Measurements from ENCODE around the gene SAPCD1.
A peak's percentile ranks its signal among the peaks of the same experiment; 100 is the strongest.

Gene SAPCD1

DNA sequence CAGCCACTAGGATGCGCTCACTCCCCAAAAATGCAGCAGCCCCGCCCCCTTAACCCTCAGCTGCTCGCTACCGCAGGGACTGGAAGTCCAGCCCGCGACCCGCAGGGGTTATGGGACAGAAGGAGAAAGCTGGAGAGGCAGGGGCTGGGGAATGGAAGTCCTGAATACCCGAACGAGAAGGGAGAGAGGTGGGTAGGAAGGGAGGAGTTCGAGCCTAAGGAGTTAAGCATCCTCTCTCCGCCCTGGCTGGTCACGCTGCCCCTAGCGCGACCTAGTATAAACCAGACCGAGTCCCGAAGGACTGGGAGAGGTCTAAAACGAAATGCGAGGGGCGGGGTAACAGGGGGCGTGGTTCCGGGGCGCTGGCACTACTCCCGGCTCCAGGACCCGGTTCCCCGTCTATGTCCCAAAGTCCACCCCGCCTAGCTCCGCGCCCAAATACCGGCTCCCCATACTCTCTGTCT lies 32.9 kb upstream of the SAPCD1 start:
- DNase-seq (ENCODE audit: low spot score), result peak; percentile 81

DNA sequence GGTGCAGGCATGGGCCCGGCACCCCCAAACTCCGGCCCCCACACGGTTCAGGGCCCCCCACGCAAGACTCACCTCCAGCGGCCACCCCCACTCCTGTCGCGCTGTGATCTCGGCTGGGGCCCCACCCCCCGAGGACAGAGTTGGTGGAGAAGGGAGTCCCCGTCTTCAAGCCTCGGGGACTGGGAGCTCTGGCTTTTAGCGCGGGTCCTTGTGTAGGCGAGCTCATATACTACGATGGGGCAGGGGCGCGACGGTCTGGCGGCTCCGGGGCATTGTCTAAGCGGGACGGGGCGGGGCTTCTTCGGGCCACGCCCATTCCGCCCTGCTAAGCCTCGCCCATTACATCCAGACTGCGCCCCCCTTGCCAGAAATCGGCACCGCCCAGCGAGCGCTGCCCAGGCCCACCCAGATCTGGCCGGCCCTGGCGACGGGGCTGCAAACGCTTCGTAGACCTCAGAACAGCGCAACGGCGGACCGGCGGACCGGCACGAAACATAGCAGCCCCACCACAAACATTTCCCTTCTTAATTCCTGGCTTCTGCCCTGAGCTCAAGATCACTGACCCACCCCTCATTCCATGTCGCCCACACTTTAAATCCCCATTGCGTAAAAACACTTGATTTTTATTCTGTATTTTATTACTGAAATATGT lies 32.4 kb upstream of the SAPCD1 start:
- DNase-seq (ENCODE audit: low spot score), result peak; percentile 79

DNA sequence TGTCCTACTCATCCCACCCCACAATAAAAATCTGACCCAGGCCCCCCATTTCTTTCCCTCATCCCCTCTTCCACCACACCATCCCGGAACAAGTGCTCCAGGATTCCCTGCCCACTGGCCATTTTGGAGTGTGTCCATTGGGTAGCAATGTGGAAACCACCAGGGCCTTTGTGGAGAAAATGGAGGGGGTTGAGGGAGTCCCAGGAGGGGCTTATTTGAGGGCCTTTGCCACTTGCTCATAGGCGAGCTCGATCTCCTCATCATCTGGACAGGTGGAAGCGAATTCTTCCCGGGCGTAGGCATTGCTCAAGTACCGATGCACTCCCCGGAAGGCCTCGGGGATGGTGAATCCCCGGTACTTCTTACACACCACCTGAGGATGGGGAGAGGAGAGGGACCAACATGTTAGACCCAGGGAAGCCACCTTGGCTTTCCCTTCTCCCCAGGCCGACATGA lies 31.8 kb upstream of the SAPCD1 start:
- peak; percentile 31 for DNase-seq (ENCODE audit: low spot score)

DNA sequence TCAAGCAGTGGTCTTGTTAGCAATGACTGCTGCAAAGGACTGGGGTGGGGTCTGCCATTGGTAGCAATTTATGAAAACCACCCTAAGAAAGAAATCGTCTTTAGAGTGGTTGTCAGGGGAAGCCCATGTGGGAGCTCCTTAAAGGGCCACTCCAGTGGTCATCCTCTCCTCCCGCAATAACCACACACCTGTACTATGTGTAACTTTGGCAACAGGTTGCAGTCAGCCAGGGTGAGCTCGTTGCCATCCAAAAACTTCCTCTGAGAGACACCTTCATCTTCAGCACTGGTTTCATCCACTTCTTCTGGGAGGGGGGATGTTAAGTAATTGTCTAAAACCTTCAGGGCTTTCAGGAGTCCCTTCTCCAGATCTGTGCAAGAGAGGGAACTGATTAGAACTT lies 30.4 kb upstream of the SAPCD1 start:
- no peak for DNase-seq (ENCODE audit: low spot score)

DNA sequence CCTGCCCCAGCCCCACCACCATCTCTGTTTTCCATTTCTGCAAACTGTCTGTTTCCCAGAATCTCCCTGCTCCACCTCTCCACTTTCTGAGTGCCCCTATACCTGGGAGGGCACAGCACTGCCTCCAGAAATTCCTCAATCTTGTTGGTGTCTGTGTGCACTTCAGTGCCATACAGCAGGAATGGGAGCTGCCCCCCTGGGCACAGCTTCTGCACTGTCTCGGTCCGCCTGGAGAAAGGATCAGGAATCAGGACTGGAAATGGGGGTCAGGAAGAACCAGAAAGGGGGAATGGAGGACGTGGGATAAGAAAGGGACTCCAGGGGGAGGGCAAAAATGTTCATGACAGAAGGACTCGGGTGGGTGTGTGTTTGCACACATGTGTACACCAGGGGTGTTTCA lies 28.7 kb upstream of the SAPCD1 start:
- no peak for DNase-seq (ENCODE audit: low spot score)

DNA sequence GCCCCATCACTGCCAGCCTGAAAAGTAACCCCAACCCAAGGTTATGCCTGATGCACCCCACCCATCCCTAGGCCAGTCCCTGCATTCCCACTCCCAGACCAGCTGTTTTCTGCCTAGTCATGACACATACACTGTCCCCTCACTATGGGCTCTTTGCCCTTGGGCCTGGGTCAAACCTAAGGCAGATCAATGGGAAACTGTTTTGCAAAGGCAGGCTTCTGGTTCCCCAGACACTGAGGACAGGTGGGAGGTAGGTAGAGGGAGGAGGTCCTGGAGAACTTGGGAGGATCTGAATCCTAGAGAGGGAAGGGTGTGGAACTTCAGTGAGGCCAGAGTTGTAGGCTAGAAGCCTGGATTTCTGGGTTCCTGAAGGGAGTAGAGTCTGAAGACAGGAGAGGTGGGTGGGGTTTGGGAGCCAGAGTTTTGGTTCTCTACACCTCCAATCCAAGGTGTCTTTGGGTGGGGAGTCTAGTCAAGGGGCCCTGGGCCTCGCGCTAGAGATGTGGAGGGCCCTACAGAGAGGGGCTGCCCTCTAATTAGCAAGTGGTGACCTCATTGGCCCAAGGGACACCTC lies 28.1 kb upstream of the SAPCD1 start:
- DNase-seq (ENCODE audit: low spot score), result no peak

DNA sequence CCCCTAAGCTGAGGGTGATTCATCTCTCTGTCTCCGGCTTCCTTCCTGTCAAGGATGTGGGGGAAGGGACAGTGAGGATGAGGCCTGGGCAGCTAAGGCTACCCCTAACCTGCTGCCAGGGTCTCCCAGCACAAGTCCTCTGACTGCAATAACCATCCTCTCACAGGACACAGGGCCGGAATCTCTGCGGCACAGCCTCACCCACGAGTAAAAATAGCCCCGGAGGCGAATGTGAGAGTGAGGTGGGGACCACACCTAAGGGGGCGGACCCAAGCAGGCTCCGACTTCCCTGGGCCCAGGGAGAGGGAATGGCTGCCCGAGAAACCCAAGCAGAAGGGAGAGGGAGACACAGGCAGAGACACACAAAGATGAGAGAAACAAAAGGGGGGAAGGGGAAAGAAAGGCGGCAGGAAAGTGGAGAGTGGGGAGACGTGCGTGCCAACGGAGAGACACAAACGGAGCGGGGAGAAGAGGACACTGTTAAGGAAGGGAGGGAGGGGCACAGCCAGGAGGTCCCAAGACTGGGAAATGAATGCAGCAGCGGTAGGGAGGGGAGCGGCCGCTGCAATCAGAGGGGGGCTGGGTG lies 27.5 kb upstream of the SAPCD1 start:
- no peak for DNase-seq (ENCODE audit: low spot score)

DNA sequence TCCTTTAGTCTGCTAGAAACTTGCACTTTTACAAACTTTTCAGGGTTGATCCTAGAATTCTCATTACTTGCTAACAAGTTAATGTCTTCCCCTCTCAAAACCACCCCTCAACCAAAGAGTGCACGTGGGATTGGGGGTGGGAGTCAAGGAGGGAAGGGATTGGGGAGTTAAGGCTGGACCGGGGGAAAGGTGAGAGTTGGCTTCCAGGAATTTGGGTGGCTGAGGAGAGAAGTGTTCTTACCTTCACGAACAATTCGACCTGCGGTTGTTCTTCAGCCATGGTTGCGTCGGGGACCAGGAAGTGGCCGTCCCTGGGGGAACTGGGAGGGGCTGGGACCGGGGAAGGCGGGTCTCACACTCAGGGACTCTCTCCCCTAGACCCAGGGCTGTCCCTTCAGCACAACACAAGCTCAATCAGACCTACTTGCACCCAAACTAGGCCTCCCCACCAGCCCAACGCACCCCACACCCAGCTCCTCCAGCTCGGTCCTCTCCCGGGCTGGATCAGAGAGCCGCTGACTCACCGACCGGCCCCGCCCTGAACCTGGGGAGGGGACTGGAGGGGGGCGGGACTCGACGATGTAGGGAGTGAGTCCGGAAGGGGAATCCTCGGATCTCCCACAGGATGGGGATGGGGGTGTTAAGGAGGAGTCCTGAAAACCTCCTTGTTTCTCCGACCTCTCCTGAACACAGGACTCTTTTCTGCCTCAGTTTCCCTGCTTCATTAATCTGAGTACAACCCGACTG lies 26.3 kb upstream of the SAPCD1 start, which contains the start of gene CLIC1:
TSS of gene CLIC1 (minus strand) at position 510 of the 747 bp plus-strand sequence. CDS start at position 280, 230 bp downstream.
- DNase-seq (ENCODE audit: low spot score), result peak; percentile 65

DNA sequence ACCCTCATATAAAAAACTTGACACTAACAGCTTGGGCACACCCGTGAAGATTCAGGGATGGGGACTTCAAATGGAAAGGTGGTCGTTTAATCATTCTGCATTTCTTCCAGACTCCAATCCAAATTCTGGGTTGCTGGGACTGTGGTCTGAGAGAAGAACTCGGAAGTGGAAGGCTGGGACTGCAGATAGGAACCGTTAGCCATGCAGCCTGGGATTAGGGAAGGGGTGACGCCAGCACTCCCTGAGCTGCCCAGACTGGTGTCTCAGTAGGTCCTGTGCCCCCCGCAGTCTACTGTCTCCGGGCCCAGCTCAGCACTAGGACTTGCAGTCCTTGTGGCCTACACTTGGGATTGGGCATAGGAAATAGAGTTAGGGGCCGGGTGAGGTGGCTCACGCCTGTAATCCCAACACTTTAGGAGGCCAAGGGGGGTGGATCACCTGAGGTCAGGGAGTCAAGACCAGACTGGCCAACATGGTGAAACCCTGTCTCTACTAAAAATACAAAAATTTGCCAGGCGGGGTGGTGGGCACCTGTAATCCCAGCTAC lies 25.6 kb upstream of the SAPCD1 start:
- DNase-seq (ENCODE audit: low spot score), result no peak

DNA sequence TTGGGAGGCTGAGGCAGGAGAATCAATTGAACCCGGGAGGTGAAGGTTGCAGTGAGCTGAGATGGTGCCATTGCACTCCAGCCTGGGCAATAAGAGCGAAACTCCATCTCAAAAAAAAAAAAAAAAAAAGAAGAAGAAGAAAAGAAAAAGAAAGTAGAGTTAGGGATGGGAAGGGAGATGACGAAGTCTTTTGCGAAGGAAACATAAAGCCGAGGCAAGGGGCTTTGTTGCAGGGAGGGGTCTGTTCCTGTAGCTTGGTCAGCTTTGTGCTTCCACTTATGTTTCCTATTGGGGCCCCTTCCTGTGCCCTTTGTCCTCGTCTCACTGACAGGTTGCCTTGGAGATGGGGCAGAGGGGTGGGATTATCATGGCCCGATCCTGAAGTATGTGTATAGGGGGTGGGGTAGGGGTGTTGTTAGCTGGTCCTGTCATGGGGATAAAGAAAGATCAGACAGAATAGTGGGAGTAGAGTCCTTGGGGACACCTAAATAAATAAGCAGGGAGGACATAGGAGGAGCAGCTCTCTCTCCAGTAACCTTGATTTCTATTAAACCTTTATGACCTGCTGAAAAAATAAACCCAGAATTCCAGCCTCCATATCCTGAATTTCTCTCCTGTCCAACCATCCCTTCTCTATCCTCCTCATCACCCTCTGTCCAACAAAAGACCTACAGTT lies 25.0 kb upstream of the SAPCD1 start:
- peak; percentile 26 for DNase-seq (ENCODE audit: low spot score)

DNA sequence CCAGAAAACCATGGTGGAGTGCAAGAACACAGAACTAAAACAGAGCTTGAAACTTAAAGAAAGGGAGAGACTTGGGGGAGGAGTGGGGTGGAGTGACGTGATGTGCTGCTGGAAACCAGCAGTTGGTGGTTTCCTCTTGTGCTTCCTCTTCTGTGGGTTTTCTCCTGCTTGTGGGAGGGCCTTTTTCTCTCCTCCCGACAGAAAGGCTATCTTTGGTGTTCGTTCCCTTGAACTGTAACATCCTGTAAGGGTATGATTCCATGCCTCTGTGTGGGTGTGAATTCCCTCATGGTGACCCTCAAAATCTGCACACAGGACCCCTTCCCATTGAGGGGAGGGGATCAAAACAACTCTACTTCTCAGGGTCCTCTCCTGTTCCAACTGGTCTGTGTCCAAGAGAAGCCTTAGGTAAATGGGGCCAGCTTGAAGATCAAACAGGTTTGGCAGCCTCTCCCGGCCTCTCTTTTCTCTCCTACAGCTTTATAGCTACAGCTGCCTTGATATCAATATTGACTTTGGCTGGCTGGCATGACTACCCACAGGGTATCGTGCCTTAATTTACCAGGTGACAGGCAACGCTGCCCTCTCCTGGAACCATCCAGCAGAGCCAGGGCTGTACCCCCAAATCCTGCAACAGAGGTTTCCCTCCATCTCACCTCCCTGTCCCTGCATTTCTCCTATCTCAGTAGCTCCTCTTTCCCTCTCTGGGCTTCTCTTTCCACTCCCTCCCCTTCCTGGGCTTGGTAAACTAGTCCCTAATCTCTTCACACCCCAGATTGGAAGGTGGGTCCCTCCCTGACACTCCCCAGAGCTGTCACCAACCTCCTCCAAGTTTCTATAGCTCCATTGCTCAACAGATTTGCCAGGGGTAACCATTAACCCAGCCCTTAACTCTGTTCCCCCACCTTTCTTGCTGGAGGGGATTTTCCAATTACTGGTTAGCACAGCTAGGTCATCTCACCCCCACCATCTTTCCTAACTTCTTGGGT lies 24.2 kb upstream of the SAPCD1 start:
- DNase-seq (ENCODE audit: low spot score), result peak; percentile 68

DNA sequence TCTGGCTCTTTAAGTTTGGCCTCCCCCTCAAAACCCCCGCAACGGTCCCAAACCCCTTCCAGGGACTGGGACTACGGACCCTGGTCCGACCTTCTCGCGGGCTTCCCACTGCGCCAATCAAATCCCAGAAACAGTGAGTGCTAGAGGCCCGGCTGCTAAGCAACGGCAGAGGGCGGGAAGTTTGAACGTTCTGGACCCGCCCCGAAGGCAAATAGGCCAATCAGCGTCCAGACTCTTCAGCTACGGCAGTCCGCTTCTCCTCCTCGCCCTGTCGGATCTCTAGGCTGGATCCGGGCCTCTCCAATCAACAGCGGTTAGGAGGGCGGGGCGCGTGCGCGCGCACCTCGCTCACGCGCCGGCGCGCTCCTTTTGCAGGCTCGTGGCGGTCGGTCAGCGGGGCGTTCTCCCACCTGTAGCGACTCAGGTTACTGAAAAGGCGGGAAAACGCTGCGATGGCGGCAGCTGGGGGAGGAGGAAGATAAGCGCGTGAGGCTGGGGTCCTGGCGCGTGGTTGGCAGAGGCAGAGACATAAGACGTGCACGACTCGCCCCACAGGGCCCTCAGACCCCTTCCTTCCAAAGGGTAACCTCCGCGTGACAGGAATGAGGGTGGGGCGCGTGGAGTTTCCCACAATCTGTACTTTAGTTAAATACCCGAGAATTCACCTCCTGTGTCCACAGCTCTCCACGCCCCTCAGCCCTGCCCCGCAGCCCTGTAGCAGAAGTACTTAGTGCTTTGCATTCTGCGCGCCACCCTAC lies 22.6 kb upstream of the SAPCD1 start, which contains the start of gene MSH5:
TSS of gene MSH5 (plus strand) at position 367 of the 758 bp plus-strand sequence. CDS start 462 bp downstream, outside the sequence.
- peak; percentile 100 for DNase-seq (ENCODE audit: low spot score)

DNA sequence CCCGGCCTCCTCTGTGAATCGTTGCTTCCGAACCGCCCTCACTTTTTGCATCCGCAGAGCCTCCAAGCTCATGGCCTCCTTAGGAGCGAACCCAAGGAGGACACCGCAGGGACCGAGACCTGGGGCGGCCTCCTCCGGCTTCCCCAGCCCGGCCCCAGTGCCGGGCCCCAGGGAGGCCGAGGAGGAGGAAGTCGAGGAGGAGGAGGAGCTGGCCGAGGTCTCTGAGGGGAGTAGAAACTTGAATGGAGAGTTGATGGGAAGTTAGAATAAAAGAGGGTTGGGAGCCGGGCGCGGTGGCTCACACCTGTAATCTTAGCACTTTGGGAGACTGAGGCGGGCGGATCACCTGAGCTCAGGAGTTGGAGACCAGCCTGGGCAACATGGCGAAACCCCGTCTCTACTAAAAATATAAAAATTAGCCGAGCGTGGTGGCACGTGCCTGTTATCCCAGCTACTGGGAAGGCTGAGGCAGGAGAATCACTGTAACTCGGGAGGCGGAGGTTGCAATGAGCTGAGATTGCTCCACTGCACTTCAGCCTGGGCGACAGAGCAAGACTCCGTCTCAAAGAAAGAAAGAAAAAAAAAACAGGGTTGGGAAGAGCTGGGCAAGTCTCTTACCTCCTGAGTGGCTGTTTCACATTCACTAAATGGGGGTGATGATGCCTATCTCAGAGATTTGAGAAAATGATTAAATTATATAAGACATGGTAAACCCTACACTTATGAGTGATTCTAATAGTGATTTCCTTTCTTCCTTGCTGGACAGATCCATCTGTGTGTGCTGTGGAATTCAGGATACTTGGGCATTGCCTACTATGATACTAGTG lies 21.8 kb upstream of the SAPCD1 start:
- DNase-seq (ENCODE audit: low spot score), result no peak

DNA sequence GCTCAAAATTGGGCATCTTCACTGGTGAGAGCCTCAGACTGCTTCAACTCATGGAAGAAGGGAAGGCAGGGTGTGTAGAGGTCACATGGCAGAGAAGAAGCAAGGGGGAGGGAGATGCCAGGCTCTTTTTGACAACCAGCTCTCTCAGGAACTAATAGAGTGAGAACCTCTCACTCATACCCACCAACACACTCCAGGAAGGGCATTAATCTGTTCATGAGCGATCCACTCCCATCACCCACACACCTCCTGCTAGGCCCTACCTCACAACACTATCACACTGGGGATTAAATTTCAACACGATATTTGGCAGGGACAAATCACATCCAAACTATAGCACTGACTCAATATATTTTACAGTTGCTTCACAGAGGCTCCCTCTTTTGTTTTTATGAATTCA lies 20.6 kb upstream of the SAPCD1 start:
- no peak for DNase-seq (ENCODE audit: low spot score)

DNA sequence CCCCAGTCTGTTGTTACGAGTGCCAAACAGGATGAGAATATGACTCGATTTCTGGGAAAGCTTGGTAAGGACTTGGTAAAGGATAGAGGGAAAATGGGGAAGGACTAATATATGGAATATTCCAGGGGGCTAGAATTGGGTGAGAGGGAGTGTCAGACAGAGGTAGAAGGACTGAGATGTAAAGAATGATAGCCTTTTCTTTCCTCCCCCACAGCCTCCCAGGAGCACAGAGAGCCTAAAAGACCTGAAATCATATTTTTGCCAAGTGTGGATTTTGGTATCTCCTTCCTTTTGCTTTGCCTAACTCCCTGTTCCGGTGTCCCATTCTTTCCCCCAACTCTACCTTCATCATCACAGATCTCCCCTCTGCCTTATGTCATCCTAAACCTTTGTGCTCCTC lies 19.6 kb upstream of the SAPCD1 start:
- DNase-seq (ENCODE audit: low spot score), result no peak

DNA sequence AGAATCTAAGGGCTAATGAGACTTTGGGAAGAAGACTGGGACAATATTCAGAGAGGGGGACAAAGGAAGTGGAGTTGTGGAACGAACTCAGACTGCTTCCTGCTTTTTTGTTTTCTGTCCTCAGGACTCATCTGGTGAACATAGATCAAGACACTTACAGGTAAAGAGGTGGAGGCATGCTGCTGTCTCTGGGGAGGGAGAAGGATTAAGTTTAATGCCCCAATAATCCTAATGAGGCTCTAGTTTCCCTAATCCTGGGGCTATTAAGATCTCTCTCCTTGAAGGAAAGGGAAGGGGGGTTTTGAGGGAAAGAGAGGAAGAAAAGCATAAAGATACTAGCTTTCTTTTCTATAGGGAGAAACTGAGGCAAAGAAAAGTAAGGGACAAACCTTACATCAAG lies 18.0 kb upstream of the SAPCD1 start:
- DNase-seq (ENCODE audit: low spot score), result no peak

DNA sequence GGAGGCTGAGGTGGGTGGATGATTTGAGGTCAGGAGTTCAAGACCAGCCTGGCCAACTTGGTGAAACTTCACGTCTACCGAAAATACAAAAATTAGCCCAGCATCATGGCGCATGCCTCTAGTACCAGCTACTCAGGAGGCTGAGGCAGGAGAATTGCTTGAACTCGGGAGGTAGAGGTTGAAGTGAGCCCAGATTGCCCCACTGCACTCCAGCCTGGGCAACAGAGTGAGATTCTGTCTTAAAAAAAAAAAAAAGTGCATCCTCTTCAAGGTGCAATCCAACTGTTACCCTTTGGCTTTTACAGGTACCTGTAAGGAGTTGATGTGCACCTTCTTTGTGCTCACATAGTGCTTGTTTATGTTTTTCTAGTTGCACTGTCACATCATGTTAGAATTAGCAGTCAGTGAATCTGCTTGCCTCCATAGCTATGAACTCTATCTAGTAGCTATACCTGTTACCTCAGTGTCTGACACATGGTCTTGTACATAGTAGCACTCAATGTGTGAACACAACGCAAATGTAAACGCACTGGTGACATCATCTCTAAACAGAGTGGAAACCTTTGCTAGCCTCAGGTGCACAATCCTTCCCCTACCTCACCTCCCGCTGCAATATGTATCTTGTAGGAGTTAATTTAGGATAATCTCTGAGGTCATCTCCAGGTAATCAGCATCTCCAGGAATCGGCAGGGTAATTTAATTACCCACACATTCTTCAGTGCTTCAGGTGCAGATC lies 13.0 kb upstream of the SAPCD1 start:
- no peak for DNase-seq (ENCODE audit: low spot score)

DNA sequence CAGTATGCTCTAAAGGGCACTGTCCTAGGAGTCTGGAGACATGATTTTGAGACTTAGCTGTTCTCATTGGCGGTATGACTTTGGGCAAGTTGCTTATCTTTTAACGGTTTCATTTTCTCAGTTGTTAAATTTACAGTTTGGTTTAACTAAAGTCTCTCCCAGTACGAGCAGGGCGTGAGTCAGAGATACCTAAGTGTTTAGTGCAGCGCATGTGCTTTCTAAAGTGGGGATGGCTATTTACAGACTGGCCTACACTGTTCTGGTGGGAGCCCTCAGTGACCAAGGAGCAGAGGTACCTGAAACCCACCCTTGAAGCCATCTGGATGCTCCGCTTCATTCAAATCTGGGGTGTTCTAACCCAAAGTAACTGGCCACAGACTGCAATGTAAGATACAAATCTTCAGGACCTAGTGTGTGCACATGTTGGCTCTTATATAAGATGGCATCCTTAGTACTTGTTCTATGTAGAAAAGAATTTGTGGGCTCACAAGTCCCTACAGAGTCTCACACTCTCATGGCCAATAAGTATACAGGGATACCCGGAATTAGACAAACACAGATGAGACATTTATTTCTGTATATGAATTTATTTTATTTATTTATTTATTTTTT lies 11.9 kb upstream of the SAPCD1 start:
- DNase-seq (ENCODE audit: low spot score), result no peak
